ENCODE data around the gene GNA14. TPM values are rescaled to one million over a fixed set of nuclear protein-coding genes. Genes with fewer than 3 reads are reported as not detected.

Gene GNA14
- total and polyA plus RNA-seq, 2 donors (not counting 3 experiments of a cell fraction or from before 2014, with no cell fraction given), result 2.1 to 3.3 TPM

GRCh38 chr9:77486968-77487367 is 161.2 kb downstream of the GNA14 start:
- no peak for DNase-seq (ENCODE audit: low read depth, low spot score)
- POLR2A ChIA-PET, result no interaction called here
- H3K9me1 ChIP-seq (replicated peaks; ENCODE audit: control insufficient read depth, extremely low read depth, insufficient read depth, low read length), result no peaks in the 10 kb centered on the region
- H3K4me2 ChIP-seq (ENCODE audit: insufficient read depth, low read length), result no peak overlapping the region
- BruUV-seq (replicated peaks), result no TSS peak
- no peak overlapping the region for H3K4me3 ChIP-seq (replicated peaks in 1 of 3; ENCODE audit: insufficient read depth in 1 of 3, low read depth in 1 of 3, low read length in 3 of 3)
- no peaks in the 10 kb centered on the region for H3K36me3 ChIP-seq (ENCODE audit: control insufficient read depth in 2 of 2, extremely low read depth in 1 of 2, insufficient read depth in 2 of 2, low read length in 2 of 2)
- no peaks in the 10 kb centered on the region for H4K20me1 ChIP-seq (replicated peaks; ENCODE audit: control insufficient read depth, extremely low read depth, insufficient read depth, low read length)
- dilution Hi-C loops (cut with MboI; ENCODE audit: extremely low pct_ligation_motif_present, low sequenced_read_pairs), result no loop called here
- no peaks in the 10 kb centered on the region for H3K4me1 ChIP-seq (ENCODE audit: control insufficient read depth, extremely low read depth, insufficient read depth, low read length)
- CTCF ChIA-PET, result interaction anchor here (0.8 to 6.3 kb wide), 9 partner anchors 27 to 320 kb away, joined by 3 to 44 read pairs (median 7); no protein-coding TSS in a partner anchor
- no peak overlapping the region for H3K27ac ChIP-seq (ENCODE audit: insufficient read depth, low read depth, low read length)
- no peaks in the 10 kb centered on the region for H3K9me3 ChIP-seq (replicated peaks; ENCODE audit: control insufficient read depth, insufficient read depth, low read length)
- H2AFZ ChIP-seq (ENCODE audit: low read depth, low read length), result no peak overlapping the region
- intact Hi-C loops (cut with micrococcal nuclease), result no loop called here
- H3K9ac ChIP-seq (replicated peaks; ENCODE audit: extremely low read depth, insufficient read depth, low read length), result no peak overlapping the region
- H3K27me3 ChIP-seq (ENCODE audit: control insufficient read depth in 2 of 2, insufficient read depth in 2 of 2, low read length in 2 of 2), result no peaks in the 10 kb centered on the region
- TF ChIP-seq EZH2 (IDR thresholded peaks at IDR 0.05; ENCODE audit: borderline replicate concordance, low read depth, low read length, severe bottlenecking) (no peak), GATA2 (IDR thresholded peaks at IDR 0.05; ENCODE audit: insufficient read depth, insufficient read length, low read depth, low read length) (no peak), POLR2AphosphoS5 (IDR thresholded peaks at IDR 0.05; ENCODE audit: insufficient read depth, low read depth, low read length) (no peak), MYC (IDR thresholded peaks at IDR 0.05; ENCODE audit: low read depth, low read length) (no peak), FOS (IDR thresholded peaks at IDR 0.05; ENCODE audit: borderline replicate concordance, insufficient read depth, low read length) (no peak), JUN (IDR thresholded peaks at IDR 0.05; ENCODE audit: borderline replicate concordance, insufficient read depth, insufficient read length, low read depth) (no peak), POLR2A (IDR thresholded peaks at IDR 0.05; ENCODE audit: low read depth, low read length) (no peak), CTCF (IDR thresholded peaks at IDR 0.05; ENCODE audit: extremely low read depth in 1 of 2, insufficient read depth in 1 of 2, low read depth in 1 of 2, low read length in 2 of 2) (no peak), MAX (IDR thresholded peaks at IDR 0.05; ENCODE audit: insufficient read depth, insufficient read length) (no peak)
- no peak for FAIRE-seq
- H3K79me2 ChIP-seq (ENCODE audit: control insufficient read depth, insufficient read depth, low read length), result no peaks in the 10 kb centered on the region
